H9 (cell line): ENCODE results near the gene MGRN1. TPM values are rescaled to one million over a fixed set of nuclear protein-coding genes. Genes with fewer than 3 reads are reported as not detected.

Experiments used
- DNase-seq: peaks from one replicate; pipeline ENCODE4 v3.0.0-alpha.2; 2017
- H2AFZ ChIP-seq: one replicate; pipeline ENCODE4 v1.6.1; 2013; ENCODE audit warnings: mild to moderate bottlenecking, low read length, control low read depth, moderate library complexity
- H2AK5ac ChIP-seq: 2 replicates; pipeline ENCODE4 v1.6.1; 2013; ENCODE audit warnings: low read length, control low read depth, mixed read lengths; ENCODE audit not compliant: insufficient read length
- H2BK120ac ChIP-seq: one replicate; pipeline ENCODE4 v1.6.1; 2013; ENCODE audit warnings: low read depth, mild to moderate bottlenecking, low read length, control low read depth, inconsistent platforms; ENCODE audit not compliant: poor library complexity, severe bottlenecking
- H2BK12ac ChIP-seq: 2 replicates; pipeline ENCODE4 v1.6.1; 2013; ENCODE audit warnings: low read length, control low read depth, mixed read lengths, low read depth; ENCODE audit not compliant: insufficient read length
- H2BK15ac ChIP-seq: 2 replicates; pipeline ENCODE4 v1.6.1; 2013; ENCODE audit warnings: low read depth, low read length, control low read depth
- H2BK20ac ChIP-seq: one replicate; pipeline ENCODE4 v1.6.1; 2013; ENCODE audit warnings: low read depth, mild to moderate bottlenecking, low read length, control low read depth, inconsistent platforms; ENCODE audit not compliant: poor library complexity, severe bottlenecking
- H2BK5ac ChIP-seq: 2 replicates; pipeline ENCODE4 v1.6.1; 2013; ENCODE audit warnings: low read length, control low read depth, mixed read lengths; ENCODE audit not compliant: insufficient read length
- H3K14ac ChIP-seq: 2 replicates; pipeline ENCODE4 v1.6.1; 2013; ENCODE audit warnings: low read length, control low read depth; ENCODE audit not compliant: insufficient read depth
- H3K18ac ChIP-seq: 2 replicates; pipeline ENCODE4 v1.6.1; 2013; ENCODE audit warnings: low read depth, mild to moderate bottlenecking, mixed read lengths, low read length, control low read depth; ENCODE audit not compliant: insufficient read length
- H3K23ac ChIP-seq: 2 replicates; pipeline ENCODE4 v1.6.1; 2013; ENCODE audit warnings: low read length, control low read depth, mixed read lengths, low read depth; ENCODE audit not compliant: insufficient read length
- H3K23me2 ChIP-seq: 2 replicates; pipeline ENCODE4 v1.6.1; 2013; ENCODE audit warnings: low read depth, mild to moderate bottlenecking, mixed read lengths, low read length, control low read depth; ENCODE audit not compliant: insufficient read length, poor library complexity, severe bottlenecking
- H3K27ac ChIP-seq: 2 replicates; pipeline ENCODE4 v1.5.1; 2013; ENCODE audit warnings: low read length, control low read depth, mixed read lengths, low read depth; ENCODE audit not compliant: insufficient read length
- H3K27me3 ChIP-seq: 2 replicates; pipeline ENCODE4 v1.6.1; 2013; ENCODE audit warnings: low read length, control low read depth, inconsistent platforms; ENCODE audit not compliant: insufficient read depth
- H3K4ac ChIP-seq: 2 replicates; pipeline ENCODE4 v1.6.1; 2013; ENCODE audit warnings: low read depth, mild to moderate bottlenecking, control low read depth, inconsistent platforms, low read length, moderate library complexity
- H3K4me1 ChIP-seq: 2 replicates; pipeline ENCODE4 v1.6.1; 2013; ENCODE audit warnings: low read length, control low read depth, inconsistent platforms; ENCODE audit not compliant: insufficient read depth
- H3K4me2 ChIP-seq: 2 replicates; pipeline ENCODE4 v1.6.1; 2013; ENCODE audit warnings: low read length, control low read depth, mixed read lengths; ENCODE audit not compliant: insufficient read length, insufficient read depth
- H3K56ac ChIP-seq: 2 replicates; pipeline ENCODE4 v1.6.1; 2013; ENCODE audit warnings: low read depth, mild to moderate bottlenecking, mixed read lengths, low read length, control low read depth; ENCODE audit not compliant: insufficient read length
- H3K79me1 ChIP-seq: 2 replicates; pipeline ENCODE4 v1.6.1; 2013; ENCODE audit warnings: low read depth, mild to moderate bottlenecking, moderate library complexity, low read length, control low read depth, inconsistent platforms; ENCODE audit not compliant: insufficient read depth, poor library complexity, severe bottlenecking
- H3K79me2 ChIP-seq: 2 replicates; pipeline ENCODE4 v1.6.1; 2013; ENCODE audit warnings: low read length, control low read depth, inconsistent platforms; ENCODE audit not compliant: insufficient read depth
- H3K9ac ChIP-seq: 2 replicates; pipeline ENCODE4 v1.6.1; 2013; ENCODE audit warnings: low read length, control low read depth, mixed read lengths; ENCODE audit not compliant: insufficient read length; ENCODE audit errors: extremely low read depth
- H3K9me3 ChIP-seq: one replicate; pipeline ENCODE4 v1.6.1; 2013; ENCODE audit warnings: low read depth, low read length, inconsistent platforms; ENCODE audit not compliant: control insufficient read depth
- H3T11ph ChIP-seq: one replicate; pipeline ENCODE4 v1.6.1; 2013; ENCODE audit warnings: mild to moderate bottlenecking, low read length, control low read depth, inconsistent platforms
- H4K20me1 ChIP-seq: one replicate; pipeline ENCODE4 v1.6.1; 2013; ENCODE audit not compliant: control insufficient read depth, insufficient read length, insufficient read depth
- H4K5ac ChIP-seq: 2 replicates; pipeline ENCODE4 v1.6.1; 2013; ENCODE audit warnings: low read depth, mild to moderate bottlenecking, mixed read lengths, low read length, control low read depth; ENCODE audit not compliant: insufficient read length
- H4K8ac ChIP-seq: replicated peaks from 2 replicates; pipeline ENCODE4 v1.6.1; 2013; ENCODE audit warnings: low read length, control low read depth, mixed read lengths, low read depth; ENCODE audit not compliant: insufficient read length
- H4K91ac ChIP-seq: 2 replicates; pipeline ENCODE4 v1.6.1; 2013; ENCODE audit warnings: low read depth, mild to moderate bottlenecking, moderate library complexity, mixed read lengths, low read length, control low read depth; ENCODE audit not compliant: insufficient read length
- H3K27ac Mint-ChIP-seq, 3 experiments: 2 replicates in 2 of 3; 3 replicates in 1 of 3; pipeline ENCODE4 v1.8.0; 2020 to 2021; ENCODE audit warnings: mixed read lengths in 3 of 3, mild to moderate bottlenecking in 1 of 3, moderate library complexity in 1 of 3
- H3K27me3 Mint-ChIP-seq: 2 replicates; pipeline ENCODE4 v1.8.0; 2021; ENCODE audit warnings: low read depth, mild to moderate bottlenecking, moderate library complexity, mixed read lengths
- H3K36me3 Mint-ChIP-seq, 3 experiments: 2 replicates in 2 of 3; 3 replicates in 1 of 3; pipeline ENCODE4 v1.8.0; 2020 to 2021; ENCODE audit warnings: low read depth in 3 of 3, mixed read lengths in 3 of 3; ENCODE audit not compliant: insufficient read depth in 1 of 3
- H3K4me1 Mint-ChIP-seq, 2 experiments: 2 replicates each; pipeline ENCODE4 v1.8.0; 2020; ENCODE audit warnings: mixed read lengths in 2 of 2
- H3K4me3 Mint-ChIP-seq, 2 experiments: 2 replicates in 1 of 2; 3 replicates in 1 of 2; pipeline ENCODE4 v1.8.0; 2020 to 2021; ENCODE audit warnings: mild to moderate bottlenecking in 2 of 2, mixed read lengths in 2 of 2, moderate library complexity in 1 of 2
- H3K9me3 Mint-ChIP-seq, 2 experiments: 2 replicates in 1 of 2; 3 replicates in 1 of 2; pipeline ENCODE4 v1.8.0; 2020; ENCODE audit warnings: mild to moderate bottlenecking in 2 of 2, mixed read lengths in 2 of 2, moderate library complexity in 1 of 2
- WGBS: extraction: QIAGEN DNeasy Blood & Tissue Kit; methylation state at CpG from one replicate; pipeline ENCODE4 v1.1.7; 2013; ENCODE audit warnings: missing lambda C conversion rate, low lambda C conversion rate, mixed read lengths; ENCODE audit not compliant: insufficient read length; ENCODE audit errors: extremely low coverage; 5-methylcytosine and 5-hydroxymethylcytosine counted together
- total RNA-seq: library from RNA; stranded (reverse); gene quantifications from 2 replicates; pipeline ENCODE4 v1.2.1, GENCODE V29; 2021
- TF ChIP-seq, protein P1 (sequence below): fragments of 200-600 bp; sonication (generic); conservative IDR thresholded peaks from 3 replicates; pipeline ENCODE4 v1.8.0; 2021; ENCODE audit warnings: antibody characterized with exemption, mild to moderate bottlenecking

Gene MGRN1
- total RNA-seq, 1 experiment from 2014 or later, result 91.6 TPM

DNA sequence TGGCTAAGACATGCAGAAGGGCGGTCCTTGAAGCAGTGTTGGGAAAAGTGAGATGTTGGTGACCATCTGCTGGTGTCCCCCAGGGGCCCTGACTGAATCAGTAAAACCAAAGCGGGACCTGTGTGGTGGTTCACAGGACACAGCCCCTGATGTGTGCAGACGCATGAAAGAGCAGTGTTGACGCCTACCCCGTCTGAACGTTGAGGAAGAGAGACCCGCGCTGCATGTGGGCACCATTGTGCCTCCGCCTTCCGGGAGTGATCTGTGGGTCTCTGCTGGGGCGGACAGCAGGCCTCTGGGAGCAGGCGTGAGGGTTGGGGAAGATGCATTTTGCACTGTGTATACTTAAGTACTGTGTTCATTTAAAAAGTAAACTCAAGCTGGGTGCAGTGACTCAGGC is 31.6 kb downstream of the MGRN1 start:
- Histone ChIP-seq H3K27me3 (no peaks in the 10 kb centered on the region), H2BK20ac (no peak overlapping the region), H2BK120ac (no peak overlapping the region), H3K9me3 (no peaks in the 10 kb centered on the region), H3T11ph (no peak overlapping the region), H3K56ac (no peak overlapping the region), H3K9ac (no peak overlapping the region), H4K20me1 (no peaks in the 10 kb centered on the region), H3K27ac (no peak overlapping the region), H3K4me1 (no peaks in the 10 kb centered on the region), H3K79me1 (no peaks in the 10 kb centered on the region), H2AFZ (no peak overlapping the region), H4K91ac (no peak overlapping the region), H2BK5ac (no peak overlapping the region), H4K8ac (no peak overlapping the region), H2BK12ac (no peak overlapping the region), H3K79me2 (no peaks in the 10 kb centered on the region), H3K23ac (no peak overlapping the region), H4K5ac (no peak overlapping the region), H3K4me2 (no peak overlapping the region), H3K4ac (no peak overlapping the region), H3K18ac (no peak overlapping the region), H3K23me2 (no peaks in the 10 kb centered on the region), H3K14ac (no peak overlapping the region), H2AK5ac (no peak overlapping the region), H2BK15ac (no peak overlapping the region)
- no CpG with 5 or more reads among the region's 12 CpGs for WGBS
- Mint-ChIP-seq H3K9me3 (no peaks in the 10 kb centered on the region), H3K36me3 (peaks cover 11 to 66% (median 37%) of the 10 kb centered on the region in 3 experiments; a peak in 6 of 7 replicates), H3K27me3 (no peaks in the 10 kb centered on the region), H3K4me3 (no peak overlapping the region), H3K27ac (peak overlapping the region in 2 of 3 experiments; percentile 32 to 61; a peak in 2 of 7 replicates), H3K4me1 (no peaks in the 10 kb centered on the region)
- TF ChIP-seq, protein P1, sequence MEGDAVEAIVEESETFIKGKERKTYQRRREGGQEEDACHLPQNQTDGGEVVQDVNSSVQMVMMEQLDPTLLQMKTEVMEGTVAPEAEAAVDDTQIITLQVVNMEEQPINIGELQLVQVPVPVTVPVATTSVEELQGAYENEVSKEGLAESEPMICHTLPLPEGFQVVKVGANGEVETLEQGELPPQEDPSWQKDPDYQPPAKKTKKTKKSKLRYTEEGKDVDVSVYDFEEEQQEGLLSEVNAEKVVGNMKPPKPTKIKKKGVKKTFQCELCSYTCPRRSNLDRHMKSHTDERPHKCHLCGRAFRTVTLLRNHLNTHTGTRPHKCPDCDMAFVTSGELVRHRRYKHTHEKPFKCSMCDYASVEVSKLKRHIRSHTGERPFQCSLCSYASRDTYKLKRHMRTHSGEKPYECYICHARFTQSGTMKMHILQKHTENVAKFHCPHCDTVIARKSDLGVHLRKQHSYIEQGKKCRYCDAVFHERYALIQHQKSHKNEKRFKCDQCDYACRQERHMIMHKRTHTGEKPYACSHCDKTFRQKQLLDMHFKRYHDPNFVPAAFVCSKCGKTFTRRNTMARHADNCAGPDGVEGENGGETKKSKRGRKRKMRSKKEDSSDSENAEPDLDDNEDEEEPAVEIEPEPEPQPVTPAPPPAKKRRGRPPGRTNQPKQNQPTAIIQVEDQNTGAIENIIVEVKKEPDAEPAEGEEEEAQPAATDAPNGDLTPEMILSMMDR, result no peak
- DNase-seq, result no peak
